Endodermal cell (in vitro differentiated cells): ENCODE measurements around the gene JARID2. TPM values are rescaled to one million over a fixed set of nuclear protein-coding genes. Genes with fewer than 3 reads are reported as not detected.

Experiments
- DNase-seq: peaks from one replicate; pipeline ENCODE4 v3.0.0-alpha.2; 2017
- H3K27ac ChIP-seq: 2 replicates; pipeline ENCODE4 v1.5.1; 2013; ENCODE audit warnings: mild to moderate bottlenecking, low read depth, low read length, moderate library complexity
- H3K27me3 ChIP-seq: 2 replicates; pipeline ENCODE4 v1.6.1; 2013; ENCODE audit warnings: mild to moderate bottlenecking, low read length, moderate library complexity; ENCODE audit not compliant: insufficient read depth, control insufficient read depth, poor library complexity, severe bottlenecking
- H3K36me3 ChIP-seq: 2 replicates; pipeline ENCODE4 v1.7.0; 2013; ENCODE audit warnings: mild to moderate bottlenecking, low read length, moderate library complexity; ENCODE audit not compliant: control insufficient read depth, insufficient read depth
- H3K4me1 ChIP-seq: one replicate; pipeline ENCODE4 v1.7.0; 2013; ENCODE audit warnings: low read length; ENCODE audit not compliant: control insufficient read depth, insufficient read depth
- H3K4me3 ChIP-seq: 2 replicates; pipeline ENCODE4 v1.5.1; 2013; ENCODE audit warnings: mild to moderate bottlenecking, low read length, moderate library complexity
- H3K9ac ChIP-seq: 2 replicates; pipeline ENCODE4 v1.6.1; 2013; ENCODE audit warnings: mild to moderate bottlenecking, low read length, moderate library complexity; ENCODE audit not compliant: poor library complexity, severe bottlenecking; ENCODE audit errors: extremely low read depth
- H3K9me3 ChIP-seq: 2 replicates; pipeline ENCODE4 v1.6.1; 2013; ENCODE audit warnings: mild to moderate bottlenecking, low read length, moderate library complexity; ENCODE audit not compliant: control insufficient read depth
- H3K27ac Mint-ChIP-seq: 2 replicates; pipeline ENCODE4 v1.8.0; 2020; ENCODE audit warnings: mixed read lengths
- H3K27me3 Mint-ChIP-seq: 2 replicates; pipeline ENCODE4 v1.8.0; 2021; ENCODE audit warnings: mild to moderate bottlenecking, mixed read lengths; ENCODE audit not compliant: insufficient read depth
- H3K36me3 Mint-ChIP-seq: 2 replicates; pipeline ENCODE4 v1.8.0; 2020; ENCODE audit warnings: low read depth, mixed read lengths
- H3K4me1 Mint-ChIP-seq: 2 replicates; pipeline ENCODE4 v1.8.0; 2020; ENCODE audit warnings: mixed read lengths
- H3K4me3 Mint-ChIP-seq: 2 replicates; pipeline ENCODE4 v1.8.0; 2020; ENCODE audit warnings: mild to moderate bottlenecking, moderate library complexity, mixed read lengths
- H3K9me3 Mint-ChIP-seq: 2 replicates; pipeline ENCODE4 v1.8.0; 2020; ENCODE audit warnings: mild to moderate bottlenecking, mixed read lengths
- CTCF ChIP-seq: fragments of 200-600 bp; sonication (generic); conservative IDR thresholded peaks from 2 replicates; pipeline ENCODE4 v1.5.0; 2021; ENCODE audit warnings: antibody characterized with exemption, mild to moderate bottlenecking
- WGBS, 2 experiments: methylation state at CpG; one replicate each; pipeline versions ENCODE4 v1.1.5 to v1.1.7; 2013; ENCODE audit warnings: missing lambda C conversion rate in 2 of 2, mixed read lengths in 1 of 2; ENCODE audit not compliant: insufficient coverage in 1 of 2, insufficient read length in 1 of 2; 5-methylcytosine and 5-hydroxymethylcytosine counted together
- total RNA-seq, 2 donors: library from RNA; stranded (reverse); fragmentation: NEBNext Ultra II Directional in 1 of 2; extraction: Animal tissue kit (Norgen Biotek cat#: 25700) in 1 of 2; gene quantifications; 2 replicates in 1 of 2; 3 replicates in 1 of 2; pipeline ENCODE4 v1.2.1, GENCODE V29; 2021

Gene JARID2
- total RNA-seq, 2 donors from 2014 or later, result 42.5 to 77.0 TPM

DNA sequence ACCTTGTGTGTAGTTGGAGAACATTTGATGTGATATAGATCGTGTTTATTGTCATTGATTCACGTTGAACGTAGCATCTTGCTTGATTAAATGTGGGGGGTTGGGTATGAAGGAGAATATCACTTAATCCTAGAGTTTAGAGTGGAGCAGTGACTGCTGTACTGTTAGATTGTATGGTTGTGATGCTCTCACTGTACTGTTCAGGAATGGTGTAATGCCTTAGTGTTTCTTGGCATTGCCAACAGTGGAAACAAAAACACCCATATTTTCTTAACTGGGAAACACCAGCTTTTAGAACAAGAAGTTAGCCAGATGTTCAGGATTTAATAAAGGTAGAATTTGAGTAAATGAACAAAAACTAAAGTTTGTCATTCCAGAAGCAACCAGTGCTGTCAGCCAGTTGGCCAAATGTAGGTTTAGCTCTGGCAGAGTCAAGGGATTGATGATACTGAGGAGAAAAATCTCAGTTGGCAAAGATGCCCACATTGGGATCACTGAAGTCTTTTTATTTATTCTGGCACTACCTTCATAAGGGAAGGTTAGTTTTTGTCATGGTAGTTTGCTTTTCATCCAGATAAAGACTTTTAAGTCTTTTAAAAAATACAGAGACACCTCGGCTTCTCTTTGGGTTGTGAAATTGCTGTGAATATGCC lies 129.9 kb downstream of the JARID2 start:
- TF ChIP-seq CTCF, result no peak
- H3K9ac ChIP-seq, result no peak overlapping the region
- no peaks in the 10 kb centered on the region for H3K9me3 ChIP-seq
- 89 to 100% methylated on average over 3 to 4 of the region's 4 CpGs for WGBS, 2 experiments
- Mint-ChIP-seq H3K4me1 (peaks cover 32% of the 10 kb centered on the region), H3K27ac (no peak overlapping the region), H3K36me3 (peaks cover 15% of the 10 kb centered on the region), H3K4me3 (no peak overlapping the region), H3K9me3 (no peaks in the 10 kb centered on the region), H3K27me3 (no peaks in the 10 kb centered on the region)
- H3K27ac ChIP-seq, result no peak overlapping the region
- H3K36me3 ChIP-seq, result peaks cover 26% of the 10 kb centered on the region
- no peaks in the 10 kb centered on the region for H3K27me3 ChIP-seq
- H3K4me3 ChIP-seq, result no peak overlapping the region
- H3K4me1 ChIP-seq, result peaks cover 8% of the 10 kb centered on the region
- no peak for DNase-seq

DNA sequence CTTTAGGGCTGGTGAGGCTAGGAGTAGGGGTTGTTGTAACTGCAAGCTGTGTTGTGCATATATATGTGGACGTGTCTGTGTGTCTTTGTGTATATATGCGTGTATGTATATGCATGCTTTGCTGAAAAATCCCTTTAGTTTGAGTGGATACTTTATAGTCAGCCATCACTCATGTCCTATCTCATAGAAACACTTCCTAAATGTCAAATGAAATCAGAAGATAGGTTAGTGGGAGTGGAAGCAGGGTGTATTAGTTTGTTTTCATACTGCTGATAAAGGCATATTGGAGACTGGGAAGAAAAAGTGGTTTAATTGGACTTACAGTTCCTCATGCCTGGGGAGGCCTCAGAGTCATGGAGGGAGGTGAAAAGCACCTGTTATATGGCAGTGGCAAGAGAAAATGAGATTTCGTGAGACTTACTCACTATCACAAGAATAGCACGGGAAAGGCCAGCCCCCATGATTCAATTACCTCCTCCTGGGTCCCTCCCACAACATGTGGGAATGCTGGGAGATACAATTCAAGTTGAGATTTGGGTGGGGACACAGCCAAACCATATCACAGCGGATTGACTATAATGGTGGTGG lies 131.1 kb downstream of the JARID2 start:
- H3K36me3 Mint-ChIP-seq, result peaks cover 15% of the 10 kb centered on the region
- no peak overlapping the region for H3K27ac Mint-ChIP-seq
- H3K27me3 Mint-ChIP-seq, result no peaks in the 10 kb centered on the region
- H3K4me1 Mint-ChIP-seq, result peaks cover 28% of the 10 kb centered on the region
- no peaks in the 10 kb centered on the region for H3K9me3 Mint-ChIP-seq
- Histone ChIP-seq H3K27ac (no peak overlapping the region), H3K9me3 (no peaks in the 10 kb centered on the region), H3K36me3 (peaks cover 26% of the 10 kb centered on the region), H3K9ac (no peak overlapping the region), H3K4me3 (no peak overlapping the region), H3K4me1 (peaks cover 8% of the 10 kb centered on the region), H3K27me3 (no peaks in the 10 kb centered on the region)
- DNase-seq, result peak; percentile 37
- 88 to 100% methylated on average over 1 to 4 of the region's 5 CpGs for WGBS, 2 experiments
- H3K4me3 Mint-ChIP-seq, result no peak overlapping the region
- no peak for TF ChIP-seq CTCF

- no peak overlapping the region for H3K9ac ChIP-seq
- no peak overlapping the region for H3K27ac ChIP-seq
- Mint-ChIP-seq H3K9me3 (no peaks in the 10 kb centered on the region), H3K4me3 (no peak overlapping the region), H3K27ac (no peak overlapping the region), H3K36me3 (peaks cover 15% of the 10 kb centered on the region), H3K27me3 (no peaks in the 10 kb centered on the region), H3K4me1 (peaks cover 33% of the 10 kb centered on the region)
- no peaks in the 10 kb centered on the region for H3K27me3 ChIP-seq
- H3K4me3 ChIP-seq, result no peak overlapping the region
- H3K4me1 ChIP-seq, result peaks cover 8% of the 10 kb centered on the region
- no peak for TF ChIP-seq CTCF
- peak; percentile 34 for DNase-seq
- no peaks in the 10 kb centered on the region for H3K9me3 ChIP-seq
- WGBS, 2 experiments, result 83 to 96% methylated on average over 1 of the region's 1 CpG
- H3K36me3 ChIP-seq, result peaks cover 26% of the 10 kb centered on the region
Measured at GRCh38 chr6:15378272-15378671, 132.4 kb downstream of the JARID2 start.
